SU-DHL-6 (cell line): ENCODE data around the gene MRTFB.

Experiments used
- H2AFZ ChIP-seq: fragments of 200-600 bp; sonication (generic); 2 replicates; pipeline ENCODE4 v1.6.1; 2014; ENCODE audit warnings: low read depth, mild to moderate bottlenecking, moderate library complexity, mixed read lengths, antibody characterized with exemption, low read length; ENCODE audit not compliant: severe bottlenecking
- H3F3A ChIP-seq: fragments of 200-600 bp; shearing (Covaris generic); 2 replicates; pipeline ENCODE4 v1.6.0; 2016; ENCODE audit warnings: antibody characterized with exemption, mild to moderate bottlenecking; ENCODE audit not compliant: insufficient read depth
- H3K27ac ChIP-seq: fragments of 200-600 bp; sonication (generic); 2 replicates; pipeline ENCODE4 v1.5.1; 2016; ENCODE audit warnings: low read depth, mild to moderate bottlenecking, low read length, moderate library complexity, mixed read lengths
- H3K27me3 ChIP-seq: fragments of 200-600 bp; sonication (generic), shearing (Covaris generic); 2 replicates; pipeline ENCODE4 v1.6.0; 2014; ENCODE audit warnings: mild to moderate bottlenecking, low read length
- H3K36me3 ChIP-seq: fragments of 200-600 bp; sonication (generic); 2 replicates; pipeline ENCODE4 v1.6.1; 2014; ENCODE audit warnings: mild to moderate bottlenecking, low read length, mixed read lengths
- H3K4me2 ChIP-seq: fragments of 300-600, 200-600 bp; shearing (Covaris generic), sonication (generic); 2 replicates; pipeline ENCODE4 v1.6.0; 2014; ENCODE audit warnings: low read length, low read depth, mild to moderate bottlenecking; ENCODE audit not compliant: poor library complexity, severe bottlenecking
- H3K4me3 ChIP-seq: fragments of 200-600 bp; sonication (generic); 2 replicates; pipeline ENCODE4 v1.5.1; 2014; ENCODE audit warnings: antibody characterized with exemption, low read length, mild to moderate bottlenecking, mixed read lengths; ENCODE audit not compliant: insufficient read depth, poor library complexity, severe bottlenecking
- H3K79me2 ChIP-seq: fragments of 200-600 bp; sonication (generic); 2 replicates; pipeline ENCODE4 v1.6.1; 2014; ENCODE audit warnings: mild to moderate bottlenecking, low read length, moderate library complexity; ENCODE audit not compliant: insufficient read depth
- H3K9ac ChIP-seq: fragments of 200-600 bp; sonication (generic); 2 replicates; pipeline ENCODE4 v1.7.0; 2014; ENCODE audit warnings: mild to moderate bottlenecking, low read length
- H3K9me2 ChIP-seq: fragments of 200-600 bp; sonication (generic); replicated peaks from 2 replicates; pipeline ENCODE4 v1.6.1; 2014; ENCODE audit warnings: low read length; ENCODE audit not compliant: insufficient read depth
- H3K9me3 ChIP-seq: fragments of 200-600 bp; sonication (generic); 2 replicates; pipeline ENCODE4 v1.6.1; 2014; ENCODE audit warnings: low read length, mixed read lengths; ENCODE audit not compliant: insufficient read depth
- H4K20me1 ChIP-seq: fragments of 200-600 bp; sonication (generic); 2 replicates; pipeline ENCODE4 v1.6.1; 2014; ENCODE audit warnings: low read depth, mild to moderate bottlenecking, antibody characterized with exemption, low read length, moderate library complexity, mixed read lengths
- EZH2phosphoT487 ChIP-seq: fragments of 200-600 bp; sonication (generic), shearing (Covaris generic); conservative IDR thresholded peaks from 2 replicates; pipeline ENCODE4 v1.6.1; 2018; ENCODE audit warnings: mild to moderate bottlenecking, antibody characterized with exemption, low read length, moderate library complexity, mixed read lengths
- TF ChIP-seq, protein P1 (sequence below): fragments of 200-600 bp; sonication (generic); IDR thresholded peaks from one replicate; pipeline ENCODE4 v1.5.1; 2017; ENCODE audit warnings: antibody characterized with exemption, mild to moderate bottlenecking, low read length, moderate library complexity; ENCODE audit not compliant: insufficient read depth, poor library complexity, severe bottlenecking

MRTFB gene

GRCh38 chr16:14164916-14165662 lies 94.0 kb downstream of the MRTFB start:
- Histone ChIP-seq H3F3A (no peaks in the 10 kb centered on the region), H3K9ac (no peak overlapping the region), H3K9me3 (no peaks in the 10 kb centered on the region), H3K4me3 (no peak overlapping the region), H2AFZ (no peak overlapping the region), H3K9me2 (no peaks in the 10 kb centered on the region), H3K4me2 (no peak overlapping the region), H3K36me3 (no peaks in the 10 kb centered on the region), H4K20me1 (no peaks in the 10 kb centered on the region), H3K79me2 (no peaks in the 10 kb centered on the region), H3K27ac (no peak overlapping the region), H3K27me3 (no peaks in the 10 kb centered on the region)
- no peak for TF ChIP-seq EZH2phosphoT487
- TF ChIP-seq, protein P1, sequence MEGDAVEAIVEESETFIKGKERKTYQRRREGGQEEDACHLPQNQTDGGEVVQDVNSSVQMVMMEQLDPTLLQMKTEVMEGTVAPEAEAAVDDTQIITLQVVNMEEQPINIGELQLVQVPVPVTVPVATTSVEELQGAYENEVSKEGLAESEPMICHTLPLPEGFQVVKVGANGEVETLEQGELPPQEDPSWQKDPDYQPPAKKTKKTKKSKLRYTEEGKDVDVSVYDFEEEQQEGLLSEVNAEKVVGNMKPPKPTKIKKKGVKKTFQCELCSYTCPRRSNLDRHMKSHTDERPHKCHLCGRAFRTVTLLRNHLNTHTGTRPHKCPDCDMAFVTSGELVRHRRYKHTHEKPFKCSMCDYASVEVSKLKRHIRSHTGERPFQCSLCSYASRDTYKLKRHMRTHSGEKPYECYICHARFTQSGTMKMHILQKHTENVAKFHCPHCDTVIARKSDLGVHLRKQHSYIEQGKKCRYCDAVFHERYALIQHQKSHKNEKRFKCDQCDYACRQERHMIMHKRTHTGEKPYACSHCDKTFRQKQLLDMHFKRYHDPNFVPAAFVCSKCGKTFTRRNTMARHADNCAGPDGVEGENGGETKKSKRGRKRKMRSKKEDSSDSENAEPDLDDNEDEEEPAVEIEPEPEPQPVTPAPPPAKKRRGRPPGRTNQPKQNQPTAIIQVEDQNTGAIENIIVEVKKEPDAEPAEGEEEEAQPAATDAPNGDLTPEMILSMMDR: no peak

GRCh38 chr16:14168146-14168545 lies 97.0 kb downstream of the MRTFB start:
- no peak overlapping the region for H3K9ac ChIP-seq
- no peaks in the 10 kb centered on the region for H3K79me2 ChIP-seq
- no peaks in the 10 kb centered on the region for H3K9me2 ChIP-seq
- H3K9me3 ChIP-seq: no peaks in the 10 kb centered on the region
- no peak overlapping the region for H3K4me3 ChIP-seq
- H4K20me1 ChIP-seq: no peaks in the 10 kb centered on the region
- no peaks in the 10 kb centered on the region for H3K27me3 ChIP-seq
- H3K36me3 ChIP-seq: no peaks in the 10 kb centered on the region
- TF ChIP-seq, protein P1: no peak
- no peak for TF ChIP-seq EZH2phosphoT487
- H3K27ac ChIP-seq: no peak overlapping the region
- H3K4me2 ChIP-seq: no peak overlapping the region
- no peak overlapping the region for H2AFZ ChIP-seq
- no peaks in the 10 kb centered on the region for H3F3A ChIP-seq

GRCh38 chr16:14172200-14172809 lies 101.2 kb downstream of the MRTFB start:
- no peaks in the 10 kb centered on the region for H3K79me2 ChIP-seq
- no peak for TF ChIP-seq EZH2phosphoT487
- TF ChIP-seq, protein P1: no peak
- H3K4me2 ChIP-seq: no peak overlapping the region
- no peaks in the 10 kb centered on the region for H3F3A ChIP-seq
- H2AFZ ChIP-seq: no peak overlapping the region
- H3K27ac ChIP-seq: no peak overlapping the region
- no peak overlapping the region for H3K4me3 ChIP-seq
- no peaks in the 10 kb centered on the region for H3K36me3 ChIP-seq
- no peaks in the 10 kb centered on the region for H3K9me2 ChIP-seq
- no peak overlapping the region for H3K9ac ChIP-seq
- H3K9me3 ChIP-seq: no peaks in the 10 kb centered on the region
- no peaks in the 10 kb centered on the region for H4K20me1 ChIP-seq
- H3K27me3 ChIP-seq: no peaks in the 10 kb centered on the region
